HCT116 (cell line): ENCODE results near the gene TRPM7. TPM values are rescaled to one million over a fixed set of nuclear protein-coding genes. Genes with fewer than 3 reads are reported as not detected.

Source experiments
- ATAC-seq: fragments of 200-7000 bp; cut with Tn5 transposase; 2 replicates; pipeline ENCODE4 v1.9.1; 2020; ENCODE audit warnings: mild to moderate bottlenecking, moderate library complexity
- BruUV-seq: library from RNA; stranded (reverse); fragments of 400-500 nt; replicated peaks from 2 replicates; lab custom pipeline; 2021; lab: Mats Ljungman, UMichigan
- CTCF ChIA-PET: fragments of 300-600 bp; sonication (Branson Sonifier 250); formaldehyde crosslinking; loops from one replicate; lab custom pipeline; 2021; ENCODE audit warnings: antibody characterized with exemption; lab: Charles Lee
- POLR2A ChIA-PET: fragments of 300-600, 350-600 bp; sonication (Branson Sonifier 250); formaldehyde crosslinking; loops from one replicate; lab custom pipeline; 2021; ENCODE audit warnings: antibody characterized with exemption; lab: Charles Lee
- RAD21 ChIA-PET, 2 experiments: fragments of 300-600 bp; sonication (Branson Sonifier 250); formaldehyde crosslinking; loops; one replicate each; lab custom pipeline; 2023; ENCODE audit warnings: low total read pairs in 2 of 2; ENCODE audit not compliant: uncharacterized antibody in 2 of 2, unreplicated experiment in 2 of 2, low non-redundant PET in 1 of 2; lab: Charles Lee
- DNase-seq: peaks from one replicate; pipeline ENCODE4 v3.0.0-alpha.2; 2010; ENCODE audit warnings: low read depth, low spot score
- H2AFZ ChIP-seq: fragments of 200-600 bp; shearing (Covaris generic), sonication (generic); 2 replicates; pipeline ENCODE4 v1.6.1; 2017; ENCODE audit warnings: low read depth, mixed run types, mixed read lengths, antibody characterized with exemption, low read length; ENCODE audit not compliant: poor library complexity, severe bottlenecking
- H3K27ac ChIP-seq: 2 replicates; pipeline ENCODE4 v1.5.1; 2012; ENCODE audit warnings: low read depth, low read length
- H3K27me3 ChIP-seq: fragments of 200-600 bp; sonication (generic); 2 replicates; pipeline ENCODE4 v1.6.1; 2016; ENCODE audit warnings: mixed run types, low read length, mixed read lengths; ENCODE audit not compliant: insufficient read depth
- H3K36me3 ChIP-seq, 2 experiments: fragments of 200-500 bp in 1 of 2; fragments of 200-600 bp in 1 of 2; sonication (Bioruptor generic) in 1 of 2; sonication (generic) in 1 of 2; 2 replicates each; pipeline versions ENCODE4 v1.5.1 to v1.6.1; 2014 to 2016; ENCODE audit warnings: low read length in 2 of 2, inconsistent platforms in 1 of 2, mixed read lengths in 1 of 2, mixed run types in 1 of 2; ENCODE audit not compliant: insufficient read depth in 2 of 2, control insufficient read depth in 1 of 2
- H3K4me1 ChIP-seq, 2 experiments: fragments of 200-600 bp in 1 of 2; sonication (generic) in 1 of 2; 2 replicates each; pipeline versions ENCODE4 v1.5.1 to v1.6.1; 2012 to 2017; ENCODE audit warnings: low read length in 2 of 2, inconsistent platforms in 1 of 2, mild to moderate bottlenecking in 1 of 2, mixed read lengths in 1 of 2, mixed run types in 1 of 2, moderate library complexity in 1 of 2; ENCODE audit not compliant: insufficient read depth in 2 of 2, control insufficient read depth in 1 of 2
- H3K4me2 ChIP-seq: fragments of 200-600 bp; sonication (generic); 2 replicates; pipeline ENCODE4 v1.6.1; 2017; ENCODE audit warnings: mixed run types, low read length, mixed read lengths
- H3K4me3 ChIP-seq, 2 experiments: fragments of 200-600 bp in 1 of 2; sonication (generic) in 1 of 2; replicated peaks in 1 of 2; 2 replicates each; pipeline ENCODE4 v1.5.1; 2011 to 2016; ENCODE audit warnings: low read length in 2 of 2, control low read depth in 1 of 2, low read depth in 1 of 2, mild to moderate bottlenecking in 1 of 2, mixed read lengths in 1 of 2, mixed run types in 1 of 2
- H3K79me2 ChIP-seq: fragments of 200-600 bp; sonication (generic); 2 replicates; pipeline ENCODE4 v1.6.1; 2017; ENCODE audit warnings: mild to moderate bottlenecking, mixed run types, low read length, moderate library complexity, mixed read lengths; ENCODE audit not compliant: insufficient read depth
- H3K9ac ChIP-seq: fragments of 200-600 bp; sonication (generic); 2 replicates; pipeline ENCODE4 v1.6.1; 2016; ENCODE audit warnings: low read length, mixed read lengths
- H3K9me2 ChIP-seq: fragments of 200-600 bp; sonication (generic), shearing (Covaris generic); 2 replicates; pipeline ENCODE4 v1.6.1; 2017; ENCODE audit warnings: mixed run types, mild to moderate bottlenecking, moderate library complexity; ENCODE audit not compliant: insufficient read depth
- H3K9me3 ChIP-seq, 2 experiments: fragments of 200-500 bp in 1 of 2; fragments of 200-600 bp in 1 of 2; sonication (Bioruptor generic) in 1 of 2; sonication (generic) in 1 of 2; 2 replicates each; pipeline ENCODE4 v1.6.1; 2014 to 2017; ENCODE audit warnings: low read length in 2 of 2, mixed read lengths in 2 of 2, inconsistent platforms in 1 of 2, low read depth in 1 of 2, mild to moderate bottlenecking in 1 of 2, mixed run types in 1 of 2, moderate library complexity in 1 of 2; ENCODE audit not compliant: control insufficient read depth in 1 of 2, insufficient read depth in 1 of 2
- H4K20me1 ChIP-seq: fragments of 200-600 bp; sonication (generic), shearing (Covaris generic); 2 replicates; pipeline ENCODE4 v1.6.1; 2017; ENCODE audit warnings: mixed run types, mild to moderate bottlenecking, moderate library complexity; ENCODE audit not compliant: insufficient read depth
- CBX3 ChIP-seq: IDR thresholded peaks from 2 replicates; pipeline ENCODE4 v1.6.1; 2012; ENCODE audit warnings: low read depth
- CEBPB ChIP-seq: IDR thresholded peaks from 2 replicates; pipeline ENCODE4 v1.6.1; 2012; ENCODE audit warnings: low read depth
- EZH2phosphoT487 ChIP-seq: fragments of 200-600 bp; IDR thresholded peaks from 2 replicates; pipeline ENCODE4 v1.6.1; 2018; ENCODE audit warnings: antibody characterized with exemption, borderline replicate concordance
- JUND ChIP-seq: IDR thresholded peaks from 2 replicates; pipeline ENCODE4 v1.6.1; 2012
- MAX ChIP-seq: IDR thresholded peaks from 2 replicates; pipeline ENCODE4 v1.6.1; 2012
- POLR2AphosphoS5 ChIP-seq: IDR thresholded peaks from 2 replicates; pipeline ENCODE4 v1.6.1; 2011; ENCODE audit warnings: mild to moderate bottlenecking, low read depth, low read length, moderate library complexity
- REST ChIP-seq: IDR thresholded peaks from 2 replicates; pipeline ENCODE4 v1.6.1; 2012; ENCODE audit warnings: low read depth
- TCF7L2 ChIP-seq: IDR thresholded peaks from 2 replicates; pipeline ENCODE4 v1.7.0; 2011; ENCODE audit warnings: borderline replicate concordance, inconsistent platforms; ENCODE audit not compliant: insufficient read depth, insufficient read length; ENCODE audit errors: extremely low read depth
- ZNF274 ChIP-seq: fragments of 200-500 bp; sonication (Bioruptor generic); IDR thresholded peaks from 2 replicates; pipeline ENCODE4 v1.6.1; 2014; ENCODE audit warnings: mild to moderate bottlenecking, low read depth, low read length, inconsistent platforms
- intact Hi-C: fragments of 100-400 bp; cut with micrococcal nuclease; formaldehyde crosslinking; loops from 2 replicates; pipeline ENCODE4 v1.10.0; 2022
- total RNA-seq: library from RNA; stranded (reverse); gene quantifications from one replicate; pipeline ENCODE4 v1.2.1, GENCODE V29; 2021; ENCODE audit not compliant: unreplicated experiment

The TRPM7 gene
- total RNA-seq, 1 experiment from 2014 or later, result 26.3 TPM

GRCh38 chr15:50590288-50590687, 96.3 kb downstream of the TRPM7 start:
- Histone ChIP-seq H4K20me1 (0 out of 2 replicates have a peak, but pooled peaks cover 5% of the 10 kb centered on the region), H3K4me3 (no peak overlapping the region), H3K79me2 (no peaks in the 10 kb centered on the region), H3K36me3 (peaks cover 32 to 40% of the 10 kb centered on the region in 2 experiments), H3K9me3 (no peaks in the 10 kb centered on the region)
- DNase-seq, result no peak
- TF ChIP-seq EZH2phosphoT487 (no peak), JUND (no peak), POLR2AphosphoS5 (no peak), TCF7L2 (no peak), CEBPB (no peak), MAX (no peak)
- TF ChIP-seq, all 23 proteins: peak for 0
- ATAC-seq, result no peak
- intact Hi-C loops, result no loop called here
- Histone ChIP-seq H3K9ac (no peak overlapping the region), H3K27ac (no peak overlapping the region), H2AFZ (no peak overlapping the region), H3K4me2 (no peak overlapping the region), H3K27me3 (no peaks in the 10 kb centered on the region), H3K9me2 (no peaks in the 10 kb centered on the region), H3K4me1 (no peaks in the 10 kb centered on the region)
- CTCF ChIA-PET, result no interaction called here
- RAD21 ChIA-PET, result no interaction called here
- POLR2A ChIA-PET, result no interaction called here
- no TSS peak for BruUV-seq

GRCh38 chr15:50577492-50577891, 109.1 kb downstream of the TRPM7 start:
- RAD21 ChIA-PET, result no interaction called here
- Histone ChIP-seq H2AFZ (no peak overlapping the region), H4K20me1 (no peaks in the 10 kb centered on the region), H3K9me3 (no peaks in the 10 kb centered on the region), H3K4me3 (no peak overlapping the region), H3K4me1 (no peaks in the 10 kb centered on the region), H3K27me3 (no peaks in the 10 kb centered on the region), H3K9ac (no peak overlapping the region), H3K9me2 (no peaks in the 10 kb centered on the region), H3K79me2 (no peaks in the 10 kb centered on the region), H3K27ac (no peak overlapping the region), H3K4me2 (no peak overlapping the region), H3K36me3 (peaks cover 12 to 30% of the 10 kb centered on the region in 2 experiments)
- POLR2A ChIA-PET, result no interaction called here
- DNase-seq (no peak), ATAC-seq (no peak)
- intact Hi-C loops, result no loop called here
- BruUV-seq, result no TSS peak
- TF ChIP-seq REST, result no peak
- no peak for TF ChIP-seq ZNF274
- TF ChIP-seq CBX3, result no peak
- no peak for TF ChIP-seq EZH2phosphoT487
- no peak for TF ChIP-seq TCF7L2
- TF ChIP-seq POLR2AphosphoS5, result no peak
- CTCF ChIA-PET, result no interaction called here
